Stomach (tissue), 4 donors: ENCODE results near the gene SCGB2B2.
"Not testable (repeated sequence)": the region's sequence is repeated elsewhere in the genome, so short reads cannot be mapped to it uniquely, and the experiment has no call there.

Experiments
- CTCF ChIP-seq, 7 experiments: fragments of 450-650 bp in 4 of 7; fragments of 200-600 bp in 3 of 7; sonication (generic) in 3 of 7; IDR thresholded peaks; one replicate each; pipeline ENCODE4 v1.5.1; 2016 to 2019; ENCODE audit warnings: antibody characterized with exemption in 7 of 7, control low read depth in 2 of 7, mild to moderate bottlenecking in 1 of 7
- EP300 ChIP-seq: sonication (generic); formaldehyde crosslinking; IDR thresholded peaks from one replicate; pipeline ENCODE4 v1.6.1; 2017; ENCODE audit warnings: antibody characterized with exemption
- POLR2A ChIP-seq, 4 donors: fragments of 450-650 bp; IDR thresholded peaks; one replicate each; pipeline ENCODE4 v1.6.1; 2016; ENCODE audit warnings: antibody characterized with exemption in 4 of 4, control low read depth in 2 of 4, mild to moderate bottlenecking in 1 of 4, moderate library complexity in 1 of 4
- POLR2AphosphoS5 ChIP-seq, 3 donors: sonication (generic); formaldehyde crosslinking; IDR thresholded peaks; one replicate each; pipeline ENCODE4 v1.6.1; 2016; ENCODE audit warnings: antibody characterized with exemption in 3 of 3

GRCh38 chr19:34665275-34665674 lies 11.7 kb downstream of the SCGB2B2 start:
- not testable (repeated sequence) for TF ChIP-seq CTCF (IDR thresholded peaks at IDR 0.05); POLR2A (IDR thresholded peaks at IDR 0.05); POLR2AphosphoS5 (IDR thresholded peaks at IDR 0.05); EP300
